Activated naive CD4-positive, alpha-beta T cell treated with anti-CD3 and anti-CD28 coated beads, Interleukin-2, amount 10 ng/mL, durations not matched to agents 7 days and 5 days (primary cell): ENCODE measurements around the gene DDX27.
A peak's percentile ranks its signal among the peaks of the same experiment; 100 is the strongest.
"Not testable (repeated sequence)": the region's sequence is repeated elsewhere in the genome, so short reads cannot be mapped to it uniquely, and the experiment has no call there.

Source experiments
- CTCF ChIA-PET: fragments of 350-600 bp; sonication (Branson Sonifier 250); formaldehyde crosslinking; loops from one replicate; lab custom pipeline; 2021; ENCODE audit warnings: antibody characterized with exemption; lab: Charles Lee
- DNase-seq: peaks from one replicate; pipeline ENCODE4 v3.0.0-alpha.2; 2020
- H3K27ac Mint-ChIP-seq: one replicate; pipeline ENCODE4 v1.8.0; 2021; ENCODE audit warnings: mild to moderate bottlenecking, moderate library complexity, mixed read lengths
- H3K27me3 Mint-ChIP-seq: one replicate; pipeline ENCODE4 v1.8.0; 2021; ENCODE audit warnings: mild to moderate bottlenecking, mixed read lengths
- H3K36me3 Mint-ChIP-seq: one replicate; pipeline ENCODE4 v1.8.0; 2021; ENCODE audit warnings: mixed read lengths
- H3K4me1 Mint-ChIP-seq: one replicate; pipeline ENCODE4 v1.8.0; 2021; ENCODE audit warnings: mixed read lengths
- H3K4me3 Mint-ChIP-seq: one replicate; pipeline ENCODE4 v1.8.0; 2021; ENCODE audit warnings: mild to moderate bottlenecking, moderate library complexity, mixed read lengths
- H3K9me3 Mint-ChIP-seq: one replicate; pipeline ENCODE4 v1.8.0; 2021; ENCODE audit warnings: mixed read lengths

The DDX27 gene

DNA sequence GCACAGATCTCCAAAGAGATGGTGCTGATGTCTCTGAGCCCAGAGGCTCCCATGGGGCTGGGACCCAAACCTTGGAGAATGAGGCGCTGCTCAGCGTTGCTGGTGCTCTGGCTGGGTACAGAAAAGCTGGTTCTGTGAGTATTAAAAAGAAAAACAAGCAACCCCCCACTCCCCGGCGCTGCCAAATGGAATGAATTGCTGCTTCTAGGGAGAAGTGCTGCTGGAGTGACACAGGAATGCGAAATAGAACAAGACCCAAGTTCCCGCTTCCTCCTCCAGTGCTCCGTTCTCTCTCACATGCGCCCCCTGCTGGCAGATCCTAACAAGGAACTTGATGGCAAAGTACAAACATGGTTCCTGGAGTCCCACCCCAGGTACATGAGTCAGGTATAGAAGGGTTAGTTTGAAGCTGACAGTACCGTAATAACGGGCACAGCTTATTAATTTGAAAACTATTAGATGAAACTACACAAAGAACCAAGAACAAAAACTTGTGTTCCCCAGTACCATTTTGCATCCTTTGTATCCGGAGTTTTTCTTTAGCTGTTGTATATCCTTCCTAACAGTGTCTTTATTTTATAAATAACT, 2.1 kb upstream of the DDX27 start:
- Mint-ChIP-seq H3K9me3 (no peaks in the 10 kb centered on the region), H3K4me3 (no peak overlapping the region), H3K4me1 (peaks cover 27% of the 10 kb centered on the region)

DNA sequence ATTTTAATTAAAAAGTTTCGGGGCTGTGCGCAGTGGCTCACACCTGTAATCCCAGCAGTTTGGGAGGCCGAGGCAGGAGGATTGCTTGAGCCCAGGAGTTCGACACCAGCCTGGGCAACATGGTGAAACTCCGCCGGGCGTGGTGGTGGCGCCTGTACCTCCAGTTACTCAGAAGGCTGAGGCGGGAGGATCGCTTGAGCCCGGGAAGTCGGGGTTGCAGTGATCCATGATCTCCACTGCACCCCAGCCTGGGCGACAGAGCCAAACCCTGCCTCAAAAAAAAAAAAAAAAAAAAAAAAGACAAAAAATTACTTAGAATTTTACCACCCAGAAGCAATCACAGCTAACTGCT, 501 bp upstream of the DDX27 start:
- H3K4me3 Mint-ChIP-seq, result peak overlapping the region; percentile 83

More for the DNA sequence above, 2.1 kb upstream of the DDX27 start:
- H3K27me3 Mint-ChIP-seq, result peaks cover 15% of the 10 kb centered on the region
- H3K27ac Mint-ChIP-seq, result peak overlapping the region; percentile 12
- peaks cover 11% of the 10 kb centered on the region for H3K36me3 Mint-ChIP-seq
- DNase-seq, result peak; percentile 95
- CTCF ChIA-PET, result interaction anchor here (0.7 to 6.7 kb wide), 39 partner anchors 9 to 409 kb away, joined by 3 to 85 read pairs (median 5); partner anchors contain the start of gene STAU1

DNA sequence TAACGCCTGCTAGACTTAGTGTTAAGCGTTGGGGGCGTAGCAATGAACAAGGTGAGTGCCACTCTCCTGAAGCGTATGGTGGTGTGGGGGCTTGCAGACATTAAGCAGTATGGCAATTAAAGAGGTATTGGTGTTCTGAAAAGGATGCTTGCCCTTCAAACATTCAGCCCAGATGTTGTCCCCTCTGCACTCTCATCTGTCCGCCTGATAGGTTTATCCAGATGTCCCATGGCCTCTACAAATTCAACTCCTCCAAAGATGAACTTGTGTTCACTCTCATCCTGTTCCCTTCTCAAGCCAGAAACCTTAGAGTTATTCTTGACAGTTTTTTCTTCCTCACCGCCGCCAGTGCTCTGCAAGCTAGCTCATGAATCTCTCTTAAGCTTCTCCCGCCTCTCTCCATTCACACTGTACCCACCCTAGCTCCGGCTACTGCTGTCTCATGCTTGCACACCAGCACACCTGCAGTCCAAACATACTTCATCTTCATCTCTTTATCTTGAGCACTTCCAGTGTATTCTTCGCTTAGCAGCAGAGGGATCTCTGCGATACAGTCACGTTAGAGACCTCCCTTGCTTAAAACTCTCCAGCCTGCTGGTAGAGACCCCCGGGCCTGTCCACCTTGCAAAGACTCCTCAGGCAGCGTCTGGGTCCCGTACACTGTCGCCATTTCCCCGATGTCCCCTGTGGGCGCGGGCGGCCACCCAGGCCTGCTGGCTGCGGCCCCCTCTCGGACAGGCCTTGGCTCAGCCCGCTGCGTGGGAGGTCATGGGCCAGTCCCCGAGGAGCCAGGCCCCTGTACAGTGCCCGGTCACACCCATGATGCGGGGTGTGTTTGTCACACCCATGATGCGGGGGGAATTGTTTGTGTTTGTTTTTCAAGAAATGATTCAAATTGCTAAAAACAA, 962 bp downstream of the DDX27 start:
- CTCF ChIA-PET, result interaction anchor here (1.3 to 6.7 kb wide), 2 partner anchors 25 to 87 kb away, joined by 3 to 85 read pairs; no protein-coding TSS in a partner anchor
- Mint-ChIP-seq H3K27ac (peak overlapping the region; percentile 92), H3K4me3 (peak overlapping the region; percentile 83), H3K36me3 (peaks cover 29% of the 10 kb centered on the region), H3K27me3 (peaks cover 6% of the 10 kb centered on the region), H3K9me3 (no peaks in the 10 kb centered on the region), H3K4me1 (peaks cover 27% of the 10 kb centered on the region)
- no peak for DNase-seq

More for the DNA sequence above, 501 bp upstream of the DDX27 start:
- DNase-seq, result peak; percentile 45
- H3K9me3 Mint-ChIP-seq, result not testable (repeated sequence)
- Mint-ChIP-seq H3K27me3 (peaks cover 15% of the 10 kb centered on the region), H3K36me3 (peaks cover 17% of the 10 kb centered on the region), H3K4me1 (peaks cover 27% of the 10 kb centered on the region), H3K27ac (peak overlapping the region; percentile 92)
- CTCF ChIA-PET, result interaction anchor here (0.6 to 6.7 kb wide), 5 partner anchors 19 to 141 kb away, joined by 3 to 85 read pairs (median 4); no protein-coding TSS in a partner anchor

DNA sequence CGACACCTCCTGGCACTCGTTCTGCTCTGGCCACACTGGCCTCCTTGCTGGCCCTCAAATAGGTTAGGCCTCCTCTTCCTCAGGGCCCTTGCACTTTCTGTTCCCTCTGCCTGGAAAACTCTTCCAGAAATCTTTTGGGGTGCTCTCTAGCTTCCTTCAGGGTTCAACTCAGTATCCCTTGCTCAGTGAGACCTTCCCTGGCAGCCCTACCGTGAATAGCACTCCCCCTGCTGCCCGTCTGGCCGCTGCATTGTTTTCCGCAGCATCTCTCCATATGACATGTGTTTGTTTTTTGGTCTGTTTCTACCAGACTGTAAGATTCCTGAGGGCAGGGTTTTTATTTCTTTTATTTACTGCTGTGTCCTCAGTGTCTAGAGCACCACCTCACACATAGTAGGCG, 6.7 kb downstream of the DDX27 start:
- Mint-ChIP-seq H3K9me3 (no peaks in the 10 kb centered on the region), H3K27ac (peak overlapping the region; percentile 45), H3K4me1 (peaks cover 6% of the 10 kb centered on the region), H3K4me3 (no peak overlapping the region), H3K36me3 (peaks cover 55% of the 10 kb centered on the region), H3K27me3 (no peaks in the 10 kb centered on the region)
- CTCF ChIA-PET, result no interaction called here
- DNase-seq, result no peak

DNA sequence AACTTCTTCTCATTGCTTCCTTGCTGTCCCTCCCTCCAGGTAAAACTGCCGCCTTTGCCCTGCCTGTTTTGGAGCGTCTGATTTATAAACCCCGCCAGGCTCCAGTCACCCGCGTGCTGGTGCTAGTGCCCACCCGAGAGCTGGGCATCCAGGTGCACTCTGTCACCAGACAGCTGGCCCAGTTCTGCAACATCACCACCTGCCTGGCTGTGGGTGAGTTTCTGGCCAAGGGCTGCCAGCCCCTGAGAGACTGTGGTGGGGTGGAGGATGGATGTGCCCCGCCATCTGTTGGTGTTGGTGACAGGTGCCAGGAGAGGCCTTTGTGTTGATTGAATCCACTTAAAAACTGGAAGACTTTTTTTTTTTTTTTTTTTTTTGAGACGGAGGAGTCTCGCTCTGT, 9.5 kb downstream of the DDX27 start:
- no peak overlapping the region for H3K27ac Mint-ChIP-seq
- no peaks in the 10 kb centered on the region for H3K9me3 Mint-ChIP-seq
- H3K27me3 Mint-ChIP-seq, result no peaks in the 10 kb centered on the region
- H3K4me3 Mint-ChIP-seq, result no peak overlapping the region
- DNase-seq, result no peak
- CTCF ChIA-PET, result no interaction called here
- H3K4me1 Mint-ChIP-seq, result no peaks in the 10 kb centered on the region
- H3K36me3 Mint-ChIP-seq, result peaks cover 58% of the 10 kb centered on the region

DNA sequence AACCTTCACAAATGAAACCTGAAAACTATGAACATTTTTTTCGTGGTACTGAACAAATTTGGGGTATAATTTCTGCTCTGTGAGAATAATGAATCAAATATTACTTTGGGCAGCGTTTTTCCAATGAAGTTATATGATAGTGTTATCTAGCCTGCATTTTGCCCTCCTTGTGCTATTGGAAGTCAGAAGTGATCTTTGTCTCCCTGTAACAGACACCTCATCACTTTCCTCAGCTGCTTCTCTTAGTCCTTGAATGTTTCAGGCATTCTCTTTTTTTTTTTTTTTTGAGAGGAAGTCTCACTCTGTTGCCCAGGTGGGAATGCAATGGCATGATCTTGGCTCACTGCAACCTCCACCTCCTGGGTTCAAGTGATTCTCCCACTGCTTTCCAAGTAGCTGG, 10.2 kb downstream of the DDX27 start:
- DNase-seq, result no peak
- no peaks in the 10 kb centered on the region for H3K27me3 Mint-ChIP-seq
- CTCF ChIA-PET, result interaction anchor here (1.5 kb wide), 1 partner anchor 12 kb away, joined by 3 read pairs; no protein-coding TSS in a partner anchor
- no peak overlapping the region for H3K27ac Mint-ChIP-seq
- H3K36me3 Mint-ChIP-seq, result peaks cover 58% of the 10 kb centered on the region
- no peaks in the 10 kb centered on the region for H3K4me1 Mint-ChIP-seq
- H3K4me3 Mint-ChIP-seq, result no peak overlapping the region
- no peaks in the 10 kb centered on the region for H3K9me3 Mint-ChIP-seq

DNA sequence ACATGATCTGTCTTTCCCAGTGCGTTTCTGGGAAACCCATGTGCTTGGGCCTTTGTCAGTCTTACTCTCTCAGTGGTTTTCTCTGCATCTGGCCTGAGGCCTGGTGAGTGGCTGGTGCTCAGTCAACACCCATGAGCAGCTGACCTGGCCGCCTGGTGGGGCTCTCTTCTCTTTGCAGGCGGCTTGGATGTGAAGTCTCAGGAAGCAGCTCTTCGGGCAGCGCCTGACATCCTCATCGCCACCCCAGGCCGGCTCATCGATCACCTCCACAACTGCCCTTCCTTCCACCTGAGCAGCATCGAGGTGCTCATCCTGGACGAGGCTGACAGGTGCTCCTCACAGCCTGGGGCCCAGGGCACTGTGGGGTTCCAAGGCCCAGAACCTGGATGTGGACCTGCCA, 10.8 kb downstream of the DDX27 start:
- H3K9me3 Mint-ChIP-seq, result no peaks in the 10 kb centered on the region
- peaks cover 57% of the 10 kb centered on the region for H3K36me3 Mint-ChIP-seq
- no peak for DNase-seq
- H3K4me1 Mint-ChIP-seq, result no peaks in the 10 kb centered on the region
- H3K27ac Mint-ChIP-seq, result no peak overlapping the region
- no peaks in the 10 kb centered on the region for H3K27me3 Mint-ChIP-seq
- CTCF ChIA-PET, result interaction anchor here (1.5 kb wide), 1 partner anchor 13 kb away, joined by 3 read pairs; no protein-coding TSS in a partner anchor
- H3K4me3 Mint-ChIP-seq, result no peak overlapping the region

DNA sequence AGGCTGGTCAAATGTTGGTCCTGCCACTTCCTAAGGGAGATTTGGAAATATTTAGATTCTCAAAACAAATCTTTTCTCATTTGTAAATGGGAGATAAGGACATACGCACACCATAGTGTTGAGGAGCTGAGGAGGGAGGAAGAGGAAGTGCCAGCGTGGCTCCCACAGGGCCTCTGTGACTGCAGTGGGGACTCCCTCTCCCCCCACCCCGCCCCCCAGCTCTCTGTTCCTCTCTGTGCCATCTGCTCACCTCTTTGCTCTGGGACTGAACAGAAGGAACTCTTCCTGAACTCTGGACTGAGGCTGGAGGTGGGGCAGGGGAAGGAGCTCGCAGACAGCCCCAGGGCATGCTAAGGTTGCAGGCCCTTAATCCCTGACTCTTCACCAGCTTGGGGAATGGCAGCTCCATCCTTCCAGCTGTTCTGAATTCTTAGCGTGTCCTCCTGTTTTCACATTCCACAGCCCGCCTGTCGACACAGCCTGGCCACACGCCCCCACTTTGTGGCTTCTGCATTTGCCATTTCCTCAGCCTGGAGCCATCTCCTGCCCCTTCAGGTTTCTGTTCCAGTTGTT, 11.4 kb downstream of the DDX27 start:
- Mint-ChIP-seq H3K27ac (peak overlapping the region; percentile 13), H3K36me3 (peaks cover 52% of the 10 kb centered on the region), H3K4me3 (no peak overlapping the region), H3K4me1 (no peaks in the 10 kb centered on the region), H3K27me3 (no peaks in the 10 kb centered on the region), H3K9me3 (no peaks in the 10 kb centered on the region)
- CTCF ChIA-PET, result interaction anchor here (1.5 kb wide), 1 partner anchor 13 kb away, joined by 3 read pairs; no protein-coding TSS in a partner anchor
- DNase-seq, result no peak

DNA sequence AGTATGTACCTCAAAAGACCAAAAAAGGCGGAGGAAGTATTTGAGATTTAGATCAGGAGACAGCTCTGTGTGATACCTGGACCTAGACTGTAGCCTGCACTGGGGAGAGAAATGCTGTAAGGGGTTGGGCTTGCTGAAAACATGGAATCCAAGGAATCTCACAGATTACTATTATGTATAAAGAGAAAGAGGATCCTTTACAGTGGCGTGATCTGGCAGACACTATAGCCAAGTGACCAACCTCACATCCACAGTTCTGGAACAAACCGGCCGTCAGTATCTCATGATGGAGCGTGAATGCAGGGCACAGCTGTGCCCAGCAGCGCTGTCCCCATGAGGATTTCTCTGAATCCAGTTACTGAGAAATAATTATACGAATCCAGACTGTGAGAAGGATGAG, 12.3 kb downstream of the DDX27 start:
- DNase-seq, result no peak
- Mint-ChIP-seq H3K36me3 (peaks cover 50% of the 10 kb centered on the region), H3K4me1 (no peaks in the 10 kb centered on the region), H3K9me3 (no peaks in the 10 kb centered on the region), H3K27me3 (no peaks in the 10 kb centered on the region), H3K4me3 (no peak overlapping the region), H3K27ac (no peak overlapping the region)
- CTCF ChIA-PET, result no interaction called here

DNA sequence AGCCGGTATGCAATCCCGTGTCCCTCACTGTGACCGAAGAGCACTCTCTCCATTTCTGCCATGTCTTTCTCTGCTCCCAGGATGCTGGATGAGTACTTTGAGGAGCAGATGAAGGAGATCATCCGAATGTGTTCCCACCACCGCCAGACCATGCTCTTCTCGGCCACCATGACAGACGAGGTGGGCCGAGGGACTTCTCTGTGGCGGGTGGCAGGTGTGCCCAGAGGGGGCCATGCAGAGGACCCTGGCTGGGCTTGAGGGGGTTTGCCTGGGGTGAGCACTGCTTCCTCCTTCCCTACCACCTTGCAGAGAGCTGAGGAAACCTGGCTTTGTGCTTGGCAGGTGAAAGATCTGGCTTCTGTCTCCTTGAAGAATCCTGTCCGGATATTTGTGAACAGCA, 14.0 kb downstream of the DDX27 start:
- no peak overlapping the region for H3K27ac Mint-ChIP-seq
- CTCF ChIA-PET, result no interaction called here
- DNase-seq, result no peak
- H3K27me3 Mint-ChIP-seq, result no peaks in the 10 kb centered on the region
- no peak overlapping the region for H3K4me3 Mint-ChIP-seq
- H3K36me3 Mint-ChIP-seq, result peaks cover 54% of the 10 kb centered on the region
- no peaks in the 10 kb centered on the region for H3K9me3 Mint-ChIP-seq
- H3K4me1 Mint-ChIP-seq, result no peaks in the 10 kb centered on the region

DNA sequence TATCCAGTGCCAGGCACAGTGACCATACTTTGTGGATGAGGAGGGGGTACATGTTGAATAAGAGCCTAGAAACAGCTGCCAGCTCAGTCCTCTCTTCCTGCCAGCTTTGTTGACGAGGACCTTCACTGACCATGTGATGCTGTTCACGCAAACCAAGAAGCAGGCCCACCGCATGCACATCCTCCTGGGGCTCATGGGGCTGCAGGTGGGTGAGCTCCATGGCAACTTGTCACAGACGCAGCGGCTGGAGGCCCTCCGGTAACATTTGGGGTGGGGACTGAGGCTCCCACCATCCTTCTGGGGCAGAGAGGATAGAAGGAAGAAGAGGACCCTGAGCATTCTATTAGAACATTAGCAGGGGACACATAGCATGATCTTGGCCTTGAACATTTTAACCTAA, 15.6 kb downstream of the DDX27 start:
- CTCF ChIA-PET, result no interaction called here
- peaks cover 59% of the 10 kb centered on the region for H3K36me3 Mint-ChIP-seq
- H3K4me3 Mint-ChIP-seq, result no peak overlapping the region
- no peak for DNase-seq
- no peaks in the 10 kb centered on the region for H3K4me1 Mint-ChIP-seq
- H3K27me3 Mint-ChIP-seq, result no peaks in the 10 kb centered on the region
- no peaks in the 10 kb centered on the region for H3K9me3 Mint-ChIP-seq
- no peak overlapping the region for H3K27ac Mint-ChIP-seq

DNA sequence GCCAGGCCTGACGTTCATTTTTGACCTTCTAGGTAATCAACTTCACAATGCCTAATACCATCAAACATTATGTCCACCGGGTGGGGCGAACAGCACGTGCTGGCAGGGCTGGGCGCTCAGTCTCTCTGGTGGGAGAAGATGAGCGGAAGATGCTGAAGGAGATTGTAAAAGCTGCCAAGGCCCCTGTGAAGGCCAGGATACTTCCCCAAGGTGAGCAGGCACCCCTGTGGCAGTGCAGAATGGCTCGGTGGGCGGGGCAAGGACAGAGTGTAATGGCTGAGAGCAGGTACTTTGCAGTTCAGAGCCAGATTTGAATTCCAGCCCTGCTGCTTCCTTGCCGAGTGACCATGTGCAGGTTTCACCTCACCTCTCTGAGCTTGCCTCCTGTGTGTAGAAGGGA, 17.1 kb downstream of the DDX27 start:
- Mint-ChIP-seq H3K4me3 (no peak overlapping the region), H3K27me3 (no peaks in the 10 kb centered on the region), H3K27ac (no peak overlapping the region), H3K9me3 (no peaks in the 10 kb centered on the region), H3K36me3 (peaks cover 58% of the 10 kb centered on the region), H3K4me1 (no peaks in the 10 kb centered on the region)
- DNase-seq, result no peak
- CTCF ChIA-PET, result no interaction called here

DNA sequence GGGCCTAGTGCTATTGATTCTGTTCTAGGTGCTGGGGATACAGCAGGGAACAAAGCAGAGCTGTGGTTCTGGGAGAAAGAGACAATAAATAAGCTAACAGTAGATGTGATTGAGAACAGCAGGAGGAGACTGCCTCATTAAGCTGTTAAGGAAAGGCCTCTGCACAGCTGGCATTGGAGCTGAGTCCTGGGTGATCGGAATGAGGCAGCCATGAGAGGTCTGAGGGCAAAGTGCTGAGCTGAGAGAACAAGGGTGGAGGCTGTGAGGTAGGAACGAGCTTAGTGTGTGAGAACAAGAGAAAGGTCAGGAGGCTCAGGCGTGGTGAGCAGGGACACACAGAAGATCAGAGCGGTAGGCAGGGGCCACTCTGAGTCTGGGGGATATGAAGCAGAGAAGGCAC, 18.3 kb downstream of the DDX27 start:
- no peak for DNase-seq
- Mint-ChIP-seq H3K27me3 (no peaks in the 10 kb centered on the region), H3K27ac (no peak overlapping the region), H3K4me1 (no peaks in the 10 kb centered on the region), H3K4me3 (no peak overlapping the region), H3K36me3 (peaks cover 64% of the 10 kb centered on the region), H3K9me3 (no peaks in the 10 kb centered on the region)
- CTCF ChIA-PET, result interaction anchor here (0.8 to 1.8 kb wide), 4 partner anchors 9 to 105 kb away, joined by 3 to 12 read pairs (median 8); no protein-coding TSS in a partner anchor
